Measurements from ENCODE around the gene DGKG. TPM values are rescaled to one million over a fixed set of nuclear protein-coding genes. Genes with fewer than 3 reads are reported as not detected.

Gene DGKG
- total and polyA plus RNA-seq, 4 donors: 0.84 to 7.8 (median 1.7) TPM

GRCh38 chr3:186180891-186181481, 181.0 kb downstream of the DGKG start:
- H3K36me3 ChIP-seq (ENCODE audit: control insufficient read depth in 4 of 4, insufficient read depth in 3 of 4, low read depth in 1 of 4, low read length in 3 of 4): no peaks in the 10 kb centered on the region
- peaks cover 0 to 3% (median 0%) of the 10 kb centered on the region in 4 donors for H3K4me1 ChIP-seq (ENCODE audit: control insufficient read depth in 4 of 4, insufficient read depth in 4 of 4, low read length in 3 of 4)
- no peak overlapping the region for H3K9ac ChIP-seq (ENCODE audit: low read depth in 1 of 2, low read length in 2 of 2)
- no peaks in the 10 kb centered on the region for H3K9me3 ChIP-seq (ENCODE audit: control insufficient read depth in 4 of 4, low read length in 3 of 4)
- no peak overlapping the region for H3K27ac ChIP-seq (ENCODE audit: low read depth in 1 of 2, low read length in 2 of 2)
- WGBS: 73% methylated on average over 6 of the region's 6 CpGs
- no peak for DNase-seq (ENCODE audit: low spot score)
- H3K4me3 ChIP-seq (ENCODE audit: low read depth in 1 of 3, low read length in 3 of 3): no peak overlapping the region
- no peaks in the 10 kb centered on the region for H3K27me3 ChIP-seq (ENCODE audit: control insufficient read depth in 4 of 4, insufficient read depth in 4 of 4, low read length in 3 of 4)
- no peak for TF ChIP-seq RXRA (IDR thresholded peaks at IDR 0.05)
- no peak for TF ChIP-seq YY1 (IDR thresholded peaks at IDR 0.05)
- no peak for TF ChIP-seq JUND (IDR thresholded peaks at IDR 0.05)
- no peak for TF ChIP-seq EGR1 (IDR thresholded peaks at IDR 0.05; ENCODE audit: low read depth in 2 of 2)
- TF ChIP-seq FOXA2 (IDR thresholded peaks at IDR 0.05): no peak
- no peak for TF ChIP-seq CTCF (IDR thresholded peaks at IDR 0.05; ENCODE audit: low read depth, low read length, missing input control)
- no peak for TF ChIP-seq NR2F2 (IDR thresholded peaks at IDR 0.05)
- no peak for TF ChIP-seq GABPA (IDR thresholded peaks at IDR 0.05 in 1 of 2, conservative IDR thresholded peaks at IDR 0.05 in 1 of 2)
- no peak for TF ChIP-seq SP1 (IDR thresholded peaks at IDR 0.05)
- TF ChIP-seq TAF1 (conservative IDR thresholded peaks at IDR 0.05): no peak
- no peak for TF ChIP-seq HNF4A (conservative IDR thresholded peaks at IDR 0.05)
- no peak for TF ChIP-seq HNF4G (IDR thresholded peaks at IDR 0.05)
- TF ChIP-seq ZBTB33 (IDR thresholded peaks at IDR 0.05): no peak
- TF ChIP-seq ATF3 (IDR thresholded peaks at IDR 0.05): no peak
- no peak for TF ChIP-seq RAD21 (IDR thresholded peaks at IDR 0.05)
- no peak for TF ChIP-seq FOXA1 (IDR thresholded peaks at IDR 0.05)
- TF ChIP-seq, protein P1, sequence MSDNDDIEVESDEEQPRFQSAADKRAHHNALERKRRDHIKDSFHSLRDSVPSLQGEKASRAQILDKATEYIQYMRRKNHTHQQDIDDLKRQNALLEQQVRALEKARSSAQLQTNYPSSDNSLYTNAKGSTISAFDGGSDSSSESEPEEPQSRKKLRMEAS (IDR thresholded peaks at IDR 0.05): no peak
- no peak for TF ChIP-seq REST (IDR thresholded peaks at IDR 0.05)

Measured in liver (tissue), 9 donors.